WTC11 (cell line): ENCODE results near the gene TIMM44. TPM values are rescaled to one million over a fixed set of nuclear protein-coding genes. Genes with fewer than 3 reads are reported as not detected.

Experiments used
- ATAC-seq: fragments of 200-7000 bp; cut with Tn5 transposase; 2 replicates; pipeline ENCODE4 v1.10.0; 2021; ENCODE audit warnings: mild to moderate bottlenecking, moderate library complexity
- CTCF ChIA-PET: fragments of 300-600 bp; sonication (Branson Sonifier 250); formaldehyde crosslinking; loops from one replicate; lab custom pipeline; 2021; ENCODE audit warnings: antibody characterized with exemption; lab: Charles Lee
- POLR2A ChIA-PET: fragments of 350-600 bp; sonication (Branson Sonifier 250); formaldehyde crosslinking; loops from one replicate; lab custom pipeline; 2021; ENCODE audit warnings: antibody characterized with exemption; lab: Charles Lee
- DNase-seq: peaks from one replicate; pipeline ENCODE4 v3.0.0; 2021; ENCODE audit warnings: low spot score
- H3K27ac Mint-ChIP-seq: 2 replicates; pipeline ENCODE4 v1.8.0; 2021; ENCODE audit warnings: mixed read lengths
- H3K27me3 Mint-ChIP-seq: 2 replicates; pipeline ENCODE4 v1.8.0; 2021; ENCODE audit warnings: low read depth, mild to moderate bottlenecking, moderate library complexity, mixed read lengths
- H3K36me3 Mint-ChIP-seq: 2 replicates; pipeline ENCODE4 v1.8.0; 2021; ENCODE audit warnings: mixed read lengths
- H3K4me1 Mint-ChIP-seq: 2 replicates; pipeline ENCODE4 v1.8.0; 2022; ENCODE audit warnings: mixed read lengths
- H3K4me3 Mint-ChIP-seq: 2 replicates; pipeline ENCODE4 v1.8.0; 2021; ENCODE audit warnings: mild to moderate bottlenecking, moderate library complexity, mixed read lengths
- H3K9me3 Mint-ChIP-seq: 2 replicates; pipeline ENCODE4 v1.8.0; 2021; ENCODE audit warnings: mixed read lengths
- ESRRA ChIP-seq: sonication (generic); formaldehyde crosslinking; IDR thresholded peaks from 2 replicates; pipeline ENCODE4 v1.8.1; 2022; ENCODE audit warnings: mild to moderate bottlenecking, missing genetic modification reagents, borderline replicate concordance
- FOXK1 ChIP-seq: sonication (generic); formaldehyde crosslinking; IDR thresholded peaks from 2 replicates; pipeline ENCODE4 v1.8.0; 2022; ENCODE audit warnings: mild to moderate bottlenecking, moderate library complexity, missing genetic modification reagents
- GTF2I ChIP-seq: fragments of 250-450 bp; sonication (Bioruptor Pico); conservative IDR thresholded peaks from 2 replicates; pipeline ENCODE4 v1.4.0; 2021; ENCODE audit warnings: mild to moderate bottlenecking
- HMGA2 ChIP-seq: fragments of 250-450 bp; sonication (Bioruptor Pico); IDR thresholded peaks from 2 replicates; pipeline ENCODE4 v1.4.0; 2021; ENCODE audit warnings: mild to moderate bottlenecking, moderate library complexity
- KAT7 ChIP-seq: sonication (generic); formaldehyde crosslinking; IDR thresholded peaks from 2 replicates; pipeline ENCODE4 v1.8.1; 2023; ENCODE audit warnings: missing genetic modification reagents, mild to moderate bottlenecking, borderline replicate concordance
- MYBL2 ChIP-seq: sonication (generic); formaldehyde crosslinking; IDR thresholded peaks from 2 replicates; pipeline ENCODE4 v1.8.1; 2023; ENCODE audit warnings: mild to moderate bottlenecking, moderate library complexity, missing genetic modification reagents
- NFYB ChIP-seq: sonication (generic); formaldehyde crosslinking; conservative IDR thresholded peaks from 2 replicates; pipeline ENCODE4 v1.8.0; 2022; ENCODE audit warnings: low read depth, missing genetic modification reagents
- NR2C2 ChIP-seq: sonication (generic); formaldehyde crosslinking; IDR thresholded peaks from 2 replicates; pipeline ENCODE4 v1.8.0; 2022; ENCODE audit warnings: mild to moderate bottlenecking, missing genetic modification reagents
- PRRX2 ChIP-seq: fragments of 250-450 bp; sonication (Bioruptor Pico); IDR thresholded peaks from 2 replicates; pipeline ENCODE4 v1.8.0; 2021; ENCODE audit warnings: mild to moderate bottlenecking
- SOX15 ChIP-seq: fragments of 250-450 bp; sonication (Bioruptor Pico); IDR thresholded peaks from 2 replicates; pipeline ENCODE4 v1.9.0; 2021; ENCODE audit warnings: mild to moderate bottlenecking
- TEAD4 ChIP-seq: sonication (generic); formaldehyde crosslinking; IDR thresholded peaks from 2 replicates; pipeline ENCODE4 v1.8.0; 2022; ENCODE audit warnings: mild to moderate bottlenecking, missing genetic modification reagents
- ZNF232 ChIP-seq: sonication (generic); formaldehyde crosslinking; IDR thresholded peaks from 2 replicates; pipeline ENCODE4 v1.8.0; 2022; ENCODE audit warnings: mild to moderate bottlenecking, missing genetic modification reagents
- ZNF263 ChIP-seq: sonication (generic); formaldehyde crosslinking; IDR thresholded peaks from 2 replicates; pipeline ENCODE4 v1.8.1; 2022; ENCODE audit warnings: low read depth, mild to moderate bottlenecking, moderate library complexity, missing genetic modification reagents
- ZNF396 ChIP-seq: fragments of 250-450 bp; sonication (Bioruptor Pico); IDR thresholded peaks from 2 replicates; pipeline ENCODE4 v1.8.0; 2021; ENCODE audit warnings: mild to moderate bottlenecking, moderate library complexity, borderline replicate concordance
- ZNF416 ChIP-seq: fragments of 250-450 bp; sonication (Bioruptor Pico); IDR thresholded peaks from 2 replicates; pipeline ENCODE4 v1.9.0; 2021; ENCODE audit warnings: mild to moderate bottlenecking, inconsistent platforms
- ZNF671 ChIP-seq: fragments of 250-450 bp; sonication (Bioruptor Pico); IDR thresholded peaks from 2 replicates; pipeline ENCODE4 v1.8.0; 2021; ENCODE audit warnings: mild to moderate bottlenecking
- total RNA-seq: library from RNA; stranded (reverse); gene quantifications from 3 replicates; pipeline ENCODE4 v1.2.3, GENCODE V29; 2021
- TF ChIP-seq, protein P1 (sequence below): sonication (generic); formaldehyde crosslinking; IDR thresholded peaks from 2 replicates; pipeline ENCODE4 v1.8.0; 2023; ENCODE audit warnings: missing genetic modification reagents, mild to moderate bottlenecking, borderline replicate concordance
- TF ChIP-seq, protein P2 (sequence below): fragments of 250-450 bp; sonication (Bioruptor Pico); IDR thresholded peaks from 2 replicates; pipeline ENCODE4 v2.1.2; 2022; ENCODE audit warnings: mild to moderate bottlenecking, moderate library complexity
- TF ChIP-seq, protein P3 (sequence below): sonication (generic); formaldehyde crosslinking; IDR thresholded peaks from 2 replicates; pipeline ENCODE4 v1.8.0; 2022; ENCODE audit warnings: mild to moderate bottlenecking, missing genetic modification reagents
- TF ChIP-seq, protein P4 (sequence below): fragments of 250-450 bp; sonication (Bioruptor Pico); IDR thresholded peaks from 2 replicates; pipeline ENCODE4 v1.9.0; 2021; ENCODE audit warnings: moderate library complexity, mild to moderate bottlenecking, inconsistent platforms, borderline replicate concordance

TIMM44 gene
- total RNA-seq, 1 experiment from 2014 or later, result 129 TPM

DNA sequence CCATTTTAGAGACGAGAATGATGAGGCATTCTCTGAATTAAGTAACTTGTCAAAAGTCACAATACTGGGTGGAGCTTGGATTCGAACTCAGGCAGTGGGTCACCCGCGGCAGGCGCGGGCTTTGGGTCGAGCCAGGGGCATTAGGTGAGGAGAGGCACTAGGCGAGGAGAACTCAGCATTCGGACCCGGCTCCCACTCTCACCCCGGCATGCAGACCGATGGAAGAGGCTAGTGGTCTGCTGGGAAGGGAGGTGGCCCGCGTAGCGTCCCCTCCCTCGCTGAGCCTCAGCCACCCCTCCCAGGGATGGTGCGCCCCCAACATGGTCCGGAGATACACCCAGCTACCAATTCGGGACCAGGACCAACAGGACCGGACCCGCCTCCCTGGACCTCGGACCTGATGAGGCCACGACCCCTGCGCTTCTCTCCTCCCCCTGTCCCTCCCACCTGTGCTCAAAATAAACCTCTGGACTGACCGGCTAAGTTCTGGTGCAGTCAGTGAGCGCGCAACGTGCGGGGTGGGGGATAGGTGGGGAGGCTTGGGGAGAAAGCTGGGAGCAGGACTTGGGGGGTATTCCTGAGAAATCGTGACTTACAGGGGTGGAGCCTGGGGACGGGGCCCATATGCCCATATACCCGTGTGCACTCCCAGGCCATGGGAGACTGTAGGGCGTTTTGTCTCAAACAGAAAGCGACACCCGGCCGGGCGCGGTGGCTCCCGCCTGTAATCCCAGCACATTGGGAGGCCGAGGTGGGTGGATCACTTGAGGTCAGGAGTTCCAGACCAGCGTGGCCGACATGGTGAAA, 24.6 kb downstream of the TIMM44 start:
- H3K4me3 Mint-ChIP-seq, result peak overlapping the region; percentile 75
- POLR2A ChIA-PET, result interaction anchor here (1.3 to 1.5 kb wide), 2 partner anchors 50 to 61 kb away, joined by 3 to 6 read pairs; no protein-coding TSS in a partner anchor
- H3K27ac Mint-ChIP-seq, result no peak overlapping the region
- ATAC-seq, result no peak
- H3K27me3 Mint-ChIP-seq, result peaks cover 57% of the 10 kb centered on the region
- DNase-seq, result no peak
- no peak for TF ChIP-seq NR2C2
- TF ChIP-seq ESRRA (CRISPR knock-in tag), result no peak
- no peak for TF ChIP-seq ZNF263
- TF ChIP-seq KAT7, result no peak
- TF ChIP-seq, protein P1, sequence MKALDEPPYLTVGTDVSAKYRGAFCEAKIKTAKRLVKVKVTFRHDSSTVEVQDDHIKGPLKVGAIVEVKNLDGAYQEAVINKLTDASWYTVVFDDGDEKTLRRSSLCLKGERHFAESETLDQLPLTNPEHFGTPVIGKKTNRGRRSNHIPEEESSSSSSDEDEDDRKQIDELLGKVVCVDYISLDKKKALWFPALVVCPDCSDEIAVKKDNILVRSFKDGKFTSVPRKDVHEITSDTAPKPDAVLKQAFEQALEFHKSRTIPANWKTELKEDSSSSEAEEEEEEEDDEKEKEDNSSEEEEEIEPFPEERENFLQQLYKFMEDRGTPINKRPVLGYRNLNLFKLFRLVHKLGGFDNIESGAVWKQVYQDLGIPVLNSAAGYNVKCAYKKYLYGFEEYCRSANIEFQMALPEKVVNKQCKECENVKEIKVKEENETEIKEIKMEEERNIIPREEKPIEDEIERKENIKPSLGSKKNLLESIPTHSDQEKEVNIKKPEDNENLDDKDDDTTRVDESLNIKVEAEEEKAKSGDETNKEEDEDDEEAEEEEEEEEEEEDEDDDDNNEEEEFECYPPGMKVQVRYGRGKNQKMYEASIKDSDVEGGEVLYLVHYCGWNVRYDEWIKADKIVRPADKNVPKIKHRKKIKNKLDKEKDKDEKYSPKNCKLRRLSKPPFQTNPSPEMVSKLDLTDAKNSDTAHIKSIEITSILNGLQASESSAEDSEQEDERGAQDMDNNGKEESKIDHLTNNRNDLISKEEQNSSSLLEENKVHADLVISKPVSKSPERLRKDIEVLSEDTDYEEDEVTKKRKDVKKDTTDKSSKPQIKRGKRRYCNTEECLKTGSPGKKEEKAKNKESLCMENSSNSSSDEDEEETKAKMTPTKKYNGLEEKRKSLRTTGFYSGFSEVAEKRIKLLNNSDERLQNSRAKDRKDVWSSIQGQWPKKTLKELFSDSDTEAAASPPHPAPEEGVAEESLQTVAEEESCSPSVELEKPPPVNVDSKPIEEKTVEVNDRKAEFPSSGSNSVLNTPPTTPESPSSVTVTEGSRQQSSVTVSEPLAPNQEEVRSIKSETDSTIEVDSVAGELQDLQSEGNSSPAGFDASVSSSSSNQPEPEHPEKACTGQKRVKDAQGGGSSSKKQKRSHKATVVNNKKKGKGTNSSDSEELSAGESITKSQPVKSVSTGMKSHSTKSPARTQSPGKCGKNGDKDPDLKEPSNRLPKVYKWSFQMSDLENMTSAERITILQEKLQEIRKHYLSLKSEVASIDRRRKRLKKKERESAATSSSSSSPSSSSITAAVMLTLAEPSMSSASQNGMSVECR (CRISPR knock-in tag), result no peak
- TF ChIP-seq ZNF232 (CRISPR knock-in tag), result no peak
- no peak for TF ChIP-seq SOX15 (CRISPR knock-in tag)
- no peak for TF ChIP-seq ZNF416 (CRISPR knock-in tag)
- TF ChIP-seq, protein P2, sequence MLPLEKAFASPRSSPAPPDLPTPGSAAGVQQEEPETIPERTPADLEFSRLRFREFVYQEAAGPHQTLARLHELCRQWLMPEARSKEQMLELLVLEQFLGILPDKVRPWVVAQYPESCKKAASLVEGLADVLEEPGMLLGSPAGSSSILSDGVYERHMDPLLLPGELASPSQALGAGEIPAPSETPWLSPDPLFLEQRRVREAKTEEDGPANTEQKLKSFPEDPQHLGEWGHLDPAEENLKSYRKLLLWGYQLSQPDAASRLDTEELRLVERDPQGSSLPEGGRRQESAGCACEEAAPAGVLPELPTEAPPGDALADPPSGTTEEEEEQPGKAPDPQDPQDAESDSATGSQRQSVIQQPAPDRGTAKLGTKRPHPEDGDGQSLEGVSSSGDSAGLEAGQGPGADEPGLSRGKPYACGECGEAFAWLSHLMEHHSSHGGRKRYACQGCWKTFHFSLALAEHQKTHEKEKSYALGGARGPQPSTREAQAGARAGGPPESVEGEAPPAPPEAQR (CRISPR knock-in tag), result no peak
- TF ChIP-seq NFYB, result no peak
- TF ChIP-seq, protein P3, sequence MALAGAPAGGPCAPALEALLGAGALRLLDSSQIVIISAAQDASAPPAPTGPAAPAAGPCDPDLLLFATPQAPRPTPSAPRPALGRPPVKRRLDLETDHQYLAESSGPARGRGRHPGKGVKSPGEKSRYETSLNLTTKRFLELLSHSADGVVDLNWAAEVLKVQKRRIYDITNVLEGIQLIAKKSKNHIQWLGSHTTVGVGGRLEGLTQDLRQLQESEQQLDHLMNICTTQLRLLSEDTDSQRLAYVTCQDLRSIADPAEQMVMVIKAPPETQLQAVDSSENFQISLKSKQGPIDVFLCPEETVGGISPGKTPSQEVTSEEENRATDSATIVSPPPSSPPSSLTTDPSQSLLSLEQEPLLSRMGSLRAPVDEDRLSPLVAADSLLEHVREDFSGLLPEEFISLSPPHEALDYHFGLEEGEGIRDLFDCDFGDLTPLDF (CRISPR knock-in tag), result no peak
- TF ChIP-seq GTF2I, result no peak
- TF ChIP-seq ZNF396 (CRISPR knock-in tag), result no peak
- TF ChIP-seq, protein P4, sequence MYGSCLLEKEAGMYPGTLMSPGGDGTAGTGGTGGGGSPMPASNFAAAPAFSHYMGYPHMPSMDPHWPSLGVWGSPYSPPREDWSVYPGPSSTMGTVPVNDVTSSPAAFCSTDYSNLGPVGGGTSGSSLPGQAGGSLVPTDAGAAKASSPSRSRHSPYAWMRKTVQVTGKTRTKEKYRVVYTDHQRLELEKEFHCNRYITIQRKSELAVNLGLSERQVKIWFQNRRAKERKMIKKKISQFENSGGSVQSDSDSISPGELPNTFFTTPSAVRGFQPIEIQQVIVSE (CRISPR knock-in tag), result no peak
- TF ChIP-seq TEAD4, result no peak
- TF ChIP-seq ZNF671 (CRISPR knock-in tag), result no peak
- TF ChIP-seq PRRX2 (CRISPR knock-in tag), result no peak
- TF ChIP-seq MYBL2 (CRISPR knock-in tag), result no peak
- no peak for TF ChIP-seq FOXK1 (CRISPR knock-in tag)
- TF ChIP-seq HMGA2 (CRISPR knock-in tag), result no peak
- peaks cover 8% of the 10 kb centered on the region for H3K4me1 Mint-ChIP-seq
- no peaks in the 10 kb centered on the region for H3K9me3 Mint-ChIP-seq
- CTCF ChIA-PET, result interaction anchor here (1.2 to 7.2 kb wide), 17 partner anchors 8 to 109 kb away, joined by 3 to 92 read pairs (median 22); partner anchors contain the start of genes LRRC8E, MAP2K7, PRR36 and TIMM44
- H3K36me3 Mint-ChIP-seq, result no peaks in the 10 kb centered on the region
